Measurements from ENCODE around the gene DSP. TPM values are rescaled to one million over a fixed set of nuclear protein-coding genes. Genes with fewer than 3 reads are reported as not detected.
A peak's percentile ranks its signal among the peaks of the same experiment; 100 is the strongest.

Gene DSP
- total RNA-seq, 2 experiments from 2014 or later, result 0.06 TPM; not detected in 1

GRCh38 chr6:7587631-7588100 lies 46.2 kb downstream of the DSP start:
- intact Hi-C loops (cut with micrococcal nuclease; ENCODE audit: unreplicated experiment), result no loop called here
- H3K9me3 ChIP-seq (ENCODE audit: low read length), result no peaks in the 10 kb centered on the region
- no peak overlapping the region for H3K4me3 ChIP-seq (ENCODE audit: low read depth, low read length, poor library complexity, severe bottlenecking)
- peaks cover 10% of the 10 kb centered on the region for H4K20me1 ChIP-seq (ENCODE audit: insufficient read depth, low read length)
- ChIA-PET POLR2A (interaction anchor here (0.5 to 0.7 kb wide), 2 partner anchors 9 to 391 kb away, joined by 3 to 6 read pairs; no protein-coding TSS in a partner anchor), CTCF (ENCODE audit: unreplicated experiment) (no interaction called here)
- peaks cover 26% of the 10 kb centered on the region for H3K79me2 ChIP-seq (ENCODE audit: insufficient read depth, low read depth, low read length)
- H3K4me1 ChIP-seq (ENCODE audit: insufficient read depth, low read length, poor library complexity, severe bottlenecking), result peaks cover 20% of the 10 kb centered on the region
- H3K27ac ChIP-seq (ENCODE audit: low read depth, low read length, poor library complexity, severe bottlenecking), result no peak overlapping the region
- BruUV-seq (replicated peaks), result no TSS peak
- no peak overlapping the region for H3K4me2 ChIP-seq (ENCODE audit: low read length)
- no peak overlapping the region for H2AFZ ChIP-seq (ENCODE audit: low read length)
- TF ChIP-seq CTCF (conservative IDR thresholded peaks at IDR 0.05; ENCODE audit: low read length) (no peak), EZH2phosphoT487 (IDR thresholded peaks at IDR 0.05; ENCODE audit: borderline replicate concordance, low read depth, low read length) (no peak)
- H3K36me3 ChIP-seq (ENCODE audit: insufficient read depth, low read length), result peaks cover 6% of the 10 kb centered on the region; the same call in 1 of the 2 replicates
- H3K9me2 ChIP-seq (ENCODE audit: insufficient read depth, low read length), result no peaks in the 10 kb centered on the region
- DNase-seq (ENCODE audit: low spot score), result no peak

GRCh38 chr6:7588506-7588905 lies 47.0 kb downstream of the DSP start:
- no TSS peak for BruUV-seq (replicated peaks)
- no peak overlapping the region for H2AFZ ChIP-seq (ENCODE audit: low read length)
- TF ChIP-seq CTCF (conservative IDR thresholded peaks at IDR 0.05; ENCODE audit: low read length), result no peak
- POLR2A ChIA-PET, result interaction anchor here (0.7 kb wide), 1 partner anchor 10 kb away, joined by 3 read pairs; no protein-coding TSS in a partner anchor
- H3K4me2 ChIP-seq (ENCODE audit: low read length), result no peak overlapping the region
- H3K4me1 ChIP-seq (ENCODE audit: insufficient read depth, low read length, poor library complexity, severe bottlenecking), result peaks cover 20% of the 10 kb centered on the region
- peaks cover 33% of the 10 kb centered on the region for H3K79me2 ChIP-seq (ENCODE audit: insufficient read depth, low read depth, low read length)
- no peak overlapping the region for H3K4me3 ChIP-seq (ENCODE audit: low read depth, low read length, poor library complexity, severe bottlenecking)
- H4K20me1 ChIP-seq (ENCODE audit: insufficient read depth, low read length), result peaks cover 10% of the 10 kb centered on the region
- H3K9me2 ChIP-seq (ENCODE audit: insufficient read depth, low read length), result no peaks in the 10 kb centered on the region
- CTCF ChIA-PET (ENCODE audit: unreplicated experiment), result no interaction called here
- intact Hi-C loops (cut with micrococcal nuclease; ENCODE audit: unreplicated experiment), result no loop called here
- H3K27ac ChIP-seq (ENCODE audit: low read depth, low read length, poor library complexity, severe bottlenecking), result no peak overlapping the region
- peaks cover 11% of the 10 kb centered on the region; the same call in 1 of the 2 replicates for H3K36me3 ChIP-seq (ENCODE audit: insufficient read depth, low read length)
- no peak for DNase-seq (ENCODE audit: low spot score)
- H3K9me3 ChIP-seq (ENCODE audit: low read length), result no peaks in the 10 kb centered on the region

- Histone ChIP-seq H3K9me3 (ENCODE audit: low read length) (no peaks in the 10 kb centered on the region), H3K4me3 (ENCODE audit: low read depth, low read length, poor library complexity, severe bottlenecking) (peak overlapping the region; percentile 88), H3K9me2 (ENCODE audit: insufficient read depth, low read length) (no peaks in the 10 kb centered on the region), H3K4me2 (ENCODE audit: low read length) (peak overlapping the region; percentile 76), H4K20me1 (ENCODE audit: insufficient read depth, low read length) (peaks cover 10% of the 10 kb centered on the region), H3K79me2 (ENCODE audit: insufficient read depth, low read depth, low read length) (peaks cover 33% of the 10 kb centered on the region), H3K27ac (ENCODE audit: low read depth, low read length, poor library complexity, severe bottlenecking) (no peak overlapping the region), H3K4me1 (ENCODE audit: insufficient read depth, low read length, poor library complexity, severe bottlenecking) (peaks cover 20% of the 10 kb centered on the region), H2AFZ (ENCODE audit: low read length) (peak overlapping the region; percentile 95), H3K36me3 (ENCODE audit: insufficient read depth, low read length) (peaks cover 17% of the 10 kb centered on the region)
- ChIA-PET CTCF (ENCODE audit: unreplicated experiment) (no interaction called here), POLR2A (interaction anchor here (0.6 to 1.4 kb wide), 9 partner anchors 9 to 902 kb away, joined by 3 to 10 read pairs (median 3); no protein-coding TSS in a partner anchor)
- no peak for TF ChIP-seq CTCF (conservative IDR thresholded peaks at IDR 0.05; ENCODE audit: low read length)
- TF ChIP-seq EZH2phosphoT487 (IDR thresholded peaks at IDR 0.05; ENCODE audit: borderline replicate concordance, low read depth, low read length), result no peak
- no peak for DNase-seq (ENCODE audit: low spot score)
- intact Hi-C loops (cut with micrococcal nuclease; ENCODE audit: unreplicated experiment), result no loop called here
- BruUV-seq (replicated peaks), result no TSS peak
Observed at GRCh38 chr6:7589221-7589620, 47.8 kb downstream of the DSP start.

All from OCI-LY7 (cell line).